Astrocyte (in vitro differentiated cells and primary cell): ENCODE measurements around the gene ETV4. TPM values are rescaled to one million over a fixed set of nuclear protein-coding genes. Genes with fewer than 3 reads are reported as not detected.

Experiments
- DNase-seq: peaks from one replicate; pipeline ENCODE4 v3.0.0-alpha.2; 2010; ENCODE audit warnings: low read depth
- FAIRE-seq: peaks from 2 replicates; lab custom pipeline; 2011; peaks lifted over from hg19 to GRCh38; lab: Jason Lieb, UNC
- H2AFZ ChIP-seq: 2 replicates; pipeline ENCODE4 v1.6.0; 2012; ENCODE audit warnings: low read depth, low read length, inconsistent platforms
- H3K27ac ChIP-seq: 2 replicates; pipeline ENCODE4 v1.5.1; 2011; ENCODE audit warnings: low read depth, low read length, inconsistent platforms
- H3K27me3 ChIP-seq: 2 replicates; pipeline ENCODE4 v1.6.0; 2011; ENCODE audit warnings: low read length, inconsistent platforms; ENCODE audit not compliant: insufficient read depth
- H3K36me3 ChIP-seq: 2 replicates; pipeline ENCODE4 v1.5.1; 2011; ENCODE audit warnings: low read length, inconsistent platforms; ENCODE audit not compliant: insufficient read depth
- H3K4me1 ChIP-seq: 2 replicates; pipeline ENCODE4 v1.5.1; 2011; ENCODE audit warnings: low read length, inconsistent platforms; ENCODE audit not compliant: insufficient read depth
- H3K4me2 ChIP-seq: 2 replicates; pipeline ENCODE4 v1.6.0; 2012; ENCODE audit warnings: low read length, inconsistent platforms
- H3K4me3 ChIP-seq: 2 replicates; pipeline ENCODE4 v1.5.1; 2011; ENCODE audit warnings: low read depth, mild to moderate bottlenecking, low read length, inconsistent platforms; ENCODE audit not compliant: insufficient read depth
- H3K79me2 ChIP-seq: 2 replicates; pipeline ENCODE4 v1.6.0; 2012; ENCODE audit warnings: mild to moderate bottlenecking, low read length, inconsistent platforms; ENCODE audit not compliant: insufficient read depth
- H3K9ac ChIP-seq: 2 replicates; pipeline ENCODE4 v1.6.0; 2012; ENCODE audit warnings: mild to moderate bottlenecking, low read length, inconsistent platforms
- H3K9me3 ChIP-seq: 2 replicates; pipeline ENCODE4 v1.5.1; 2012; ENCODE audit warnings: low read depth, mild to moderate bottlenecking, low read length, inconsistent platforms; ENCODE audit not compliant: insufficient read depth
- H4K20me1 ChIP-seq: 2 replicates; pipeline ENCODE4 v1.6.0; 2012; ENCODE audit warnings: low read length, inconsistent platforms; ENCODE audit not compliant: insufficient read depth
- H3K27ac Mint-ChIP-seq: one replicate; pipeline ENCODE4 v1.8.0; 2021; ENCODE audit warnings: mild to moderate bottlenecking, mixed read lengths; ENCODE audit not compliant: unreplicated experiment
- H3K27me3 Mint-ChIP-seq: one replicate; pipeline ENCODE4 v1.8.0; 2021; ENCODE audit warnings: low read depth, mixed read lengths; ENCODE audit not compliant: unreplicated experiment
- H3K36me3 Mint-ChIP-seq: one replicate; pipeline ENCODE4 v1.8.0; 2021; ENCODE audit warnings: low read depth, mixed read lengths; ENCODE audit not compliant: unreplicated experiment
- H3K4me1 Mint-ChIP-seq: one replicate; pipeline ENCODE4 v1.8.0; 2021; ENCODE audit warnings: low read depth, mixed read lengths; ENCODE audit not compliant: unreplicated experiment
- H3K4me3 Mint-ChIP-seq: one replicate; pipeline ENCODE4 v1.8.0; 2021; ENCODE audit warnings: mild to moderate bottlenecking, moderate library complexity, mixed read lengths; ENCODE audit not compliant: unreplicated experiment
- H3K9me3 Mint-ChIP-seq: one replicate; pipeline ENCODE4 v1.8.0; 2021; ENCODE audit warnings: mild to moderate bottlenecking, mixed read lengths; ENCODE audit not compliant: unreplicated experiment
- CTCF ChIP-seq: IDR thresholded peaks from 2 replicates; pipeline ENCODE4 v1.5.1; 2011; ENCODE audit warnings: low read depth, mild to moderate bottlenecking, inconsistent platforms, low read length, moderate library complexity; ENCODE audit not compliant: insufficient read depth
- EZH2 ChIP-seq: IDR thresholded peaks from 2 replicates; pipeline ENCODE4 v1.6.1; 2012; ENCODE audit warnings: mild to moderate bottlenecking, low read length, inconsistent platforms; ENCODE audit not compliant: insufficient read depth
- total RNA-seq: library from RNA; stranded (reverse); gene quantifications from 2 replicates; pipeline ENCODE4 v1.2.1, GENCODE V29; 2021

The ETV4 gene
- total RNA-seq, 1 donor from 2014 or later: 11.4 TPM

GRCh38 chr17:43588664-43589435 lies 42.7 kb upstream of the ETV4 start:
- Mint-ChIP-seq H3K36me3 (peaks cover 5% of the 10 kb centered on the region), H3K4me1 (peaks cover 18% of the 10 kb centered on the region), H3K27ac (no peak overlapping the region), H3K27me3 (peaks cover 3% of the 10 kb centered on the region), H3K9me3 (peaks cover 9% of the 10 kb centered on the region), H3K4me3 (no peak overlapping the region)
- Histone ChIP-seq H3K4me2 (no peak overlapping the region), H3K27me3 (no peaks in the 10 kb centered on the region), H3K4me1 (peaks cover 19% of the 10 kb centered on the region), H3K9me3 (no peaks in the 10 kb centered on the region), H4K20me1 (no peaks in the 10 kb centered on the region), H3K36me3 (no peaks in the 10 kb centered on the region), H2AFZ (no peak overlapping the region), H3K4me3 (no peak overlapping the region), H3K27ac (no peak overlapping the region), H3K79me2 (no peaks in the 10 kb centered on the region), H3K9ac (no peak overlapping the region)
- TF ChIP-seq EZH2 (no peak), CTCF (no peak)
- no peak for DNase-seq
- FAIRE-seq: no peak

GRCh38 chr17:43588121-43588520 lies 42.0 kb upstream of the ETV4 start:
- FAIRE-seq: no peak
- no peaks in the 10 kb centered on the region for H3K36me3 ChIP-seq
- no peaks in the 10 kb centered on the region for H3K9me3 ChIP-seq
- no peak for DNase-seq
- no peak overlapping the region for H3K27ac ChIP-seq
- H3K79me2 ChIP-seq: no peaks in the 10 kb centered on the region
- H3K27ac Mint-ChIP-seq: no peak overlapping the region
- peaks cover 5% of the 10 kb centered on the region for H3K36me3 Mint-ChIP-seq
- H3K4me3 ChIP-seq: no peak overlapping the region
- peaks cover 10% of the 10 kb centered on the region for H3K27me3 Mint-ChIP-seq
- H3K9me3 Mint-ChIP-seq: peaks cover 13% of the 10 kb centered on the region
- no peak overlapping the region for H3K4me3 Mint-ChIP-seq
- H3K4me2 ChIP-seq: no peak overlapping the region
- H3K27me3 ChIP-seq: no peaks in the 10 kb centered on the region
- H2AFZ ChIP-seq: no peak overlapping the region
- H3K4me1 ChIP-seq: peaks cover 19% of the 10 kb centered on the region
- TF ChIP-seq EZH2 (no peak), CTCF (no peak)
- no peak overlapping the region for H3K9ac ChIP-seq
- H4K20me1 ChIP-seq: no peaks in the 10 kb centered on the region
- peaks cover 21% of the 10 kb centered on the region for H3K4me1 Mint-ChIP-seq

- no peak overlapping the region for H3K4me3 Mint-ChIP-seq
- H3K36me3 Mint-ChIP-seq: peaks cover 5% of the 10 kb centered on the region
- no peaks in the 10 kb centered on the region for H3K79me2 ChIP-seq
- no peaks in the 10 kb centered on the region for H3K36me3 ChIP-seq
- no peaks in the 10 kb centered on the region for H3K27me3 ChIP-seq
- H3K4me1 Mint-ChIP-seq: peaks cover 21% of the 10 kb centered on the region
- peaks cover 17% of the 10 kb centered on the region for H3K4me1 ChIP-seq
- H3K27ac Mint-ChIP-seq: no peak overlapping the region
- H3K4me3 ChIP-seq: no peak overlapping the region
- H3K27ac ChIP-seq: no peak overlapping the region
- no peak overlapping the region for H3K4me2 ChIP-seq
- H3K9me3 ChIP-seq: no peaks in the 10 kb centered on the region
- no peak for TF ChIP-seq CTCF
- peaks cover 13% of the 10 kb centered on the region for H3K9me3 Mint-ChIP-seq
- H3K27me3 Mint-ChIP-seq: peaks cover 12% of the 10 kb centered on the region
- FAIRE-seq (no peak), DNase-seq (no peak)
- no peak overlapping the region for H2AFZ ChIP-seq
- H3K9ac ChIP-seq: no peak overlapping the region
- H4K20me1 ChIP-seq: no peaks in the 10 kb centered on the region
Observed at GRCh38 chr17:43587647-43588046, 41.5 kb upstream of the ETV4 start.
